Activated CD4-positive, alpha-beta T cell treated with anti-CD3 and anti-CD28 coated beads, Interleukin-2, amount 50 U/mL, for 4 hours (primary cell): Measurements from ENCODE around the gene RAB36.

Experiments
- DNase-seq, 2 experiments: peaks; one replicate each; pipeline ENCODE4 v3.0.0-alpha.2; 2020

Gene RAB36

DNA sequence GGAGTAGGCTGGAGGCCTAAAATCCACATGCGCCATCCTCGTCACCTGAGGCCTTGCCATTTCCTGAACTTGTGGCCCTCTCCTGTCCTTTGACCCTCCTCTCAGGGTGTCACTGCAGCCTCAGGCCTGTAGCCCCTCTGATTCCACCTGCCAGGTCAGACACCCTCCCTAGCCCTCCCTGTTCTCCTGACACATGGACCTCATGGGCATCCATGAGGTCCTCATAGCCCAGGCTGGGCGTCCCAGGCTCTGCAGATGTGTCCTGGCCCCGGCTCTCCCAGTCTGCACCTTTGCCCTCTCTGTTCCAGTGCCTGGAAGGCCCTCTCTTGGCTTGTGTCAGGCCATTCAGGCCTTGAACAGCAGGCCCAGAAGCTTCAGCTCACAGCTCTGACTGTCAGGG, 15.8 kb downstream of the RAB36 start:
- DNase-seq: no peak

- no peak for DNase-seq
These were observed 16.3 kb downstream of the RAB36 start for GRCh38 chr22:23161574-23161973.

GRCh38 chr22:23163665-23164064, 18.4 kb downstream of the RAB36 start:
- no peak for DNase-seq

GRCh38 chr22:23164091-23164490, 18.8 kb downstream of the RAB36 start:
- no peak for DNase-seq

DNA sequence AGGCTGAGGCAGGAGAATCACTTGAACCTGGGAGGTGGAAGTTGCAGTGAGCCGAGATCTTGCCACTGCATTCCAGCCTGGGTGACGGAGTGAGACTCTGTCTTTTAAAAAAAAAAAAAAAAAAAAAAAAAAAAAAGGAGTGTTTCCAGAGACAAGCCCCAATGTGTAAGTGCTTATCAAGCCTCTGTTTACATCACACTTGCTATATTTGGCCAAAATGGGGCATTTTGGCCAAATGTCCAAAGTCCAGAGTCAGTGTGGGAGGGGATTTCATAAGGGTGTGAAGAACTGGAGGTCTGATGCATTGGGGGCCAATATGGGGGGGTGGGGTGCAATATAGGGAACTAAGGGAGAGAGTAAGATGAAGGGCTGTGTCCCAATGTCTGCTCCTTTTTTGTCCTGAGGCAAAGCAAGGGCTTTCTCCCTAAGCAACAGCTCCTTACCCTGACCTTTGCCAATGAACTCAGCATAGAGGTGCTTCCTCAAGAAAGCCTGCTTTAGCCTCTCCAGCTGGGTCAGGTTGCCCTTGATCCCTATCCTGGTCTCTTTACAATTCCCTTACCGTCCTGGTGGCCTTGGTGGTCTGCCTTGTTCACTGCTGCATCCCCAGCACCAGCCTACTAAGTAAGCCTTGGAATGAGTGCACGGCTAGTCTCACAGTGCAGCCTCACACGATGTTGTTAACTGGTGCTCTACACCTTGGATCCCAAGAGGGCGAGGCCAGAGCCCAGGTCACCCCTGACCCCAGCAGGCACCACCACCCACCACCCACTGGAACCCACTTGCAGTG, 21.0 kb downstream of the RAB36 start:
- DNase-seq: no peak

- DNase-seq: no peak
These were observed 21.8 kb downstream of the RAB36 start for GRCh38 chr22:23166841-23167616.

GRCh38 chr22:23168391-23169042, 23.2 kb downstream of the RAB36 start:
- DNase-seq: no peak

- no peak for DNase-seq
These were observed 23.7 kb downstream of the RAB36 start for GRCh38 chr22:23169043-23169406.

GRCh38 chr22:23175817-23176644, 30.8 kb downstream of the RAB36 start:
- no peak for DNase-seq

- no peak for DNase-seq
These were observed 31.4 kb downstream of the RAB36 start for GRCh38 chr22:23176645-23177027.

DNA sequence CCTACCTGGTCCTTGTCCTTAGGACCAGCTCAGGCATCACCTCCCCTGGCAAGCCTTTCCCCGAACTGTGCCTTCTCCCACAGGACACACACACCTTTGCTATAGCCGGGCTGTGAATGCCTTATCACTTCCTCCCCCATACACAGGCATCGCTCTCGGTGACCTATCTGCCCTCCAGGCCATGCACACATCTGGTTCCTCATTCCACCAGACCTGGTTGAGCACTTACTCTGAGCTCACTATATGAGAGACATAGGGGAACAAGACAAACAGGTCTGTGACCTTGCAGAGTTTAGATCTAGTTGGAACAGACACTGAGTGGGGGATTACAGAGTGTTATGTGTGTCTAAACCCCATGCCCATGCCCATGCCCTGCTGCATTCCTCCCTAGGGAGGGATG, 31.9 kb downstream of the RAB36 start:
- DNase-seq: no peak

GRCh38 chr22:23178512-23179254, 33.4 kb downstream of the RAB36 start:
- DNase-seq: peak; percentile 56 to 58

DNA sequence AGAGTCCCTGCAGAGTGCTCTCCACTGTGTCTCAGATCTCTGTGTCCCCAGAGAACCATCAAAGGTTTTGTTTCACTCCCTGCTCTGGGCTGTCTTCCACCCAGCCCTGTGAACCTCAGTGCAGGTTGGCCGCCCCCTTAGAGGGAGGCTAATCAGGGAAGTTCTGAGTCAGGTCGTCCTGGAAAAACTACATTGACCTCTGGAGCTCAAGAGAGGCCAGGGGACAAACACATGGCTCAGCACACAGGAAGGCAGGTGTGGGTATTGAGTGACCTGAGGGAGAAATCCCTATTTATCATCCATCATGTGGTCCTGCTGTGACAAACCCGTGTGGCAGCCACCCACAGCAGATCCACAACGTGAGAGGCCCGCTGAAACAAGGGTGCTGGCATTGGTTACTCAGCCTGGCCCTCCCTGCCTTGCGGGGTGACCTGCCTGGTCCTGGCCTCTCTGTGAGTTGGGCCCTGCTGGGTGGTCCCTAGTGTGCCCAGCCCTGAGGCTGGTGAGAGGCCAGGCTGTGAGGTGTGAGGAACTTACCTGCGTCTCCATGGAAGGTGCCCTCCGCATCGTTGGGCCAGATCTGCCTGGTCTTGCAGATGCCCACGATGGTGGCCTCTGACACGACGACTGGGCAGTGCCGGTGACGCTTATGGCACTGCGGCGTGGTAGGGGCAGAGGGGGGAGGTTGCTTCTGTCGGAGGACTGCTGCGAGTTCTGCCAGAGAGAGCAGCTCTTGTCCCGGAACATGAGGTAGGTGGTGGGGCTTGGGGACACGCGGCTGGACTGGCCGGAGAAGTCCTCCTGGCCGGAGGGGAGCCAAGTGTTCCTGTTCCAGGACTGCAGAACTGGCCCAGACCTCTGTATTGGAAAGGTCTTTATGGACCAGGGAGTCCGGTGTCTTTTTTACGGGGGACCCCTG, 34.4 kb downstream of the RAB36 start:
- no peak for DNase-seq

DNA sequence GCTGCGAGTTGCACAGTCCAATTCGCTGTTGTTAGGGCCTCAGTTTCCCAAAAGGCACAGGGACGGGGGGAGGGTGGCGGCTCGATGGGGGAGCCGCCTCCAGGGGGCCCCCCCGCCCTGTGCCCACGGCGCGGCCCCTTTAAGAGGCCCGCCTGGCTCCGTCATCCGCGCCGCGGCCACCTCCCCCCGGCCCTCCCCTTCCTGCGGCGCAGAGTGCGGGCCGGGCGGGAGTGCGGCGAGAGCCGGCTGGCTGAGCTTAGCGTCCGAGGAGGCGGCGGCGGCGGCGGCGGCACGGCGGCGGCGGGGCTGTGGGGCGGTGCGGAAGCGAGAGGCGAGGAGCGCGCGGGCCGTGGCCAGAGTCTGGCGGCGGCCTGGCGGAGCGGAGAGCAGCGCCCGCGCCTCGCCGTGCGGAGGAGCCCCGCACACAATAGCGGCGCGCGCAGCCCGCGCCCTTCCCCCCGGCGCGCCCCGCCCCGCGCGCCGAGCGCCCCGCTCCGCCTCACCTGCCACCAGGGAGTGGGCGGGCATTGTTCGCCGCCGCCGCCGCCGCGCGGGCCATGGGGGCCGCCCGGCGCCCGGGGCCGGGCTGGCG, 35.1 kb downstream of the RAB36 start, which contains the start of gene BCR:
Gene BCR (plus strand): TSS at position 209 of the 592 bp plus-strand sequence. CDS start 452 bp downstream, outside the sequence.
- DNase-seq: peak; percentile 40 to 49

GRCh38 chr22:23180893-23181720, 35.8 kb downstream of the RAB36 start:
- DNase-seq: no peak

DNA sequence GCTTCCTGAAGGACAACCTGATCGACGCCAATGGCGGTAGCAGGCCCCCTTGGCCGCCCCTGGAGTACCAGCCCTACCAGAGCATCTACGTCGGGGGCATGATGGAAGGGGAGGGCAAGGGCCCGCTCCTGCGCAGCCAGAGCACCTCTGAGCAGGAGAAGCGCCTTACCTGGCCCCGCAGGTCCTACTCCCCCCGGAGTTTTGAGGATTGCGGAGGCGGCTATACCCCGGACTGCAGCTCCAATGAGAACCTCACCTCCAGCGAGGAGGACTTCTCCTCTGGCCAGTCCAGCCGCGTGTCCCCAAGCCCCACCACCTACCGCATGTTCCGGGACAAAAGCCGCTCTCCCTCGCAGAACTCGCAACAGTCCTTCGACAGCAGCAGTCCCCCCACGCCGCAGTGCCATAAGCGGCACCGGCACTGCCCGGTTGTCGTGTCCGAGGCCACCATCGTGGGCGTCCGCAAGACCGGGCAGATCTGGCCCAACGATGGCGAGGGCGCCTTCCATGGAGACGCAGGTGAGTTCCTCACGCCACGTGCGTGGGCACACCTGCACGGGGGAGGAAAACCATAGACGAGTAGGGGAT, 36.5 kb downstream of the RAB36 start:
- DNase-seq: no peak

DNA sequence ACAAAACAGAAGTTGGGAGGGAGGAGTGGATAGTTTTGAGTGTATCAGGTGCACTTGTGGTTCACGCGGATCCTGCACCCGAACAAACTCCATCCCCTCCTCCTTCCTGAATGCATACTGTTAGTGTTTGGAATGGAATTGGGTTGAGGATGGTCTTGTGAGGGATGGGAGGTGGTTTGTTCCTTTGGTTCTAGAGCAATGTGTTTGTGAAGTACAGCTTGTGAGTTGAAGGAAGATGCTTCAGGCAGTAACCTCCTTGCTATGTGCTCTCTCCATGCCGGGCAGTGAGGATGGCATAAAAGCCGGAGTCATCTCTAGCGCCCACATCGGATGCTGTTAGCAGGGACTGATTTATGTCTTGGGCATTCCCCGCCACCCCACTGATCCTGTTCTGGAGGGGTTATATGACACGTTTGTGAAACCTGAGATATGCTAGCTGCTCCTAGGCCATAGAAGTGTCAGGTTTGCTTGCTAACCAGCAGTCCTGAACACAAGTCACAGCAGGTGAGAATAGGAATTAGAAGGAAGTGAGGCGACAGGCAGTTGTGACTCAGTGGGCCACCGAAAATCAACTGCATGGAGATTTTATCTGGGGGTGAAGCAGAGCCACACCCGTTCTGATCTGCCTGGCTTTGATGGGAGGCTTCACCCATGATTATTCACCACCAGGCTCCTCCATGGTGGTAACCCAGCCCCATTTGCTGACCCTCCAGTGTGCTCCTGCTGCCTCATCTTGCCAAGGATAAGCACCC, 37.2 kb downstream of the RAB36 start:
- peak; percentile 49 to 67 for DNase-seq

- no peak for DNase-seq
These were observed 37.9 kb downstream of the RAB36 start for GRCh38 chr22:23183061-23183698.
